HEK293 (cell line): ENCODE data around the gene IGF1R.
A peak's percentile ranks its signal among the peaks of the same experiment; 100 is the strongest.

Experiments used
- CTCF ChIA-PET: fragments of 350-600 bp; formaldehyde crosslinking; extraction: SDS; loops from one replicate; lab custom pipeline; 2021; ENCODE audit warnings: antibody characterized with exemption; lab: Yijun Ruan, JAX
- POLR2A ChIA-PET: fragments of 300-600 bp; formaldehyde crosslinking; extraction: SDS; loops from one replicate; lab custom pipeline; 2020; ENCODE audit warnings: antibody characterized with exemption, inconsistent platforms; lab: Yijun Ruan, JAX
- H3K27ac ChIP-seq: fragments of 200-500 bp; sonication (Bioruptor generic); 2 replicates; pipeline ENCODE4 v1.5.1; 2014; ENCODE audit warnings: low read depth, low read length, control low read depth, inconsistent platforms; ENCODE audit errors: extremely low read depth
- H3K36me3 ChIP-seq, 2 experiments: fragments of 200-500 bp in 1 of 2; sonication (Bioruptor generic) in 1 of 2; 1 replicate in 1 of 2; 2 replicates in 1 of 2; pipeline ENCODE4 v1.5.1; 2014 to 2017; ENCODE audit warnings: inconsistent platforms in 2 of 2, low read length in 2 of 2; ENCODE audit not compliant: control insufficient read depth in 2 of 2, insufficient read depth in 1 of 2
- H3K4me1 ChIP-seq: fragments of 200-500 bp; sonication (Bioruptor generic); 2 replicates; pipeline ENCODE4 v1.5.1; 2014; ENCODE audit warnings: mild to moderate bottlenecking, low read length, inconsistent platforms; ENCODE audit not compliant: control insufficient read depth, insufficient read depth
- H3K4me3 ChIP-seq: 2 replicates; pipeline ENCODE4 v1.5.1; 2011; ENCODE audit warnings: low read depth, mild to moderate bottlenecking, control low read depth, low read length, moderate library complexity
- H3K9me3 ChIP-seq: fragments of 200-500 bp; sonication (Bioruptor generic); 2 replicates; pipeline ENCODE4 v1.5.1; 2014; ENCODE audit warnings: low read depth, low read length, inconsistent platforms; ENCODE audit not compliant: control insufficient read depth, insufficient read depth
- BCL11A ChIP-seq: fragments of 450-650 bp; formaldehyde crosslinking; IDR thresholded peaks from 2 replicates; pipeline ENCODE4 v1.5.1; 2016; ENCODE audit warnings: low read depth, missing biosample characterization, missing genetic modification characterization
- GLI2 ChIP-seq: fragments of 450-650 bp; formaldehyde crosslinking; IDR thresholded peaks from 2 replicates; pipeline ENCODE4; 2017; ENCODE audit warnings: missing biosample characterization, missing genetic modification characterization, low read depth, borderline replicate concordance
- KLF10 ChIP-seq: fragments of 450-650 bp; IDR thresholded peaks from 2 replicates; pipeline ENCODE4 v1.5.1; 2018; ENCODE audit warnings: missing biosample characterization, mild to moderate bottlenecking, missing genetic modification characterization
- KLF8 ChIP-seq: fragments of 450-650 bp; formaldehyde crosslinking; IDR thresholded peaks from 2 replicates; pipeline ENCODE4 v1.5.1; 2016; ENCODE audit warnings: missing biosample characterization, missing genetic modification characterization
- KLF9 ChIP-seq: fragments of 450-650 bp; formaldehyde crosslinking; IDR thresholded peaks from 2 replicates; pipeline ENCODE4 v1.5.1; 2016; ENCODE audit warnings: missing biosample characterization, missing genetic modification characterization, low read depth
- MZF1 ChIP-seq: fragments of 450-650 bp; formaldehyde crosslinking; IDR thresholded peaks from 2 replicates; pipeline ENCODE4 v1.5.1; 2017; ENCODE audit warnings: missing biosample characterization, missing genetic modification characterization, borderline replicate concordance
- SP7 ChIP-seq: fragments of 450-650 bp; formaldehyde crosslinking; IDR thresholded peaks from 2 replicates; pipeline ENCODE4 v1.5.1; 2016; ENCODE audit warnings: missing biosample characterization, missing genetic modification characterization
- WT1 ChIP-seq: fragments of 450-650 bp; formaldehyde crosslinking; IDR thresholded peaks from 2 replicates; pipeline ENCODE4 v1.5.1; 2016; ENCODE audit warnings: missing biosample characterization, missing genetic modification characterization
- ZFP41 ChIP-seq: fragments of 450-650 bp; formaldehyde crosslinking; IDR thresholded peaks from 2 replicates; pipeline ENCODE4 v1.5.1; 2016; ENCODE audit warnings: missing biosample characterization, missing genetic modification characterization, borderline replicate concordance
- ZNF23 ChIP-seq: fragments of 450-650 bp; formaldehyde crosslinking; IDR thresholded peaks from 2 replicates; pipeline ENCODE4 v1.5.1; 2016; ENCODE audit warnings: missing biosample characterization, missing genetic modification characterization, borderline replicate concordance
- ZNF335 ChIP-seq: fragments of 450-650 bp; formaldehyde crosslinking; conservative IDR thresholded peaks from 2 replicates; pipeline ENCODE4 v1.5.1; 2016; ENCODE audit warnings: missing biosample characterization, missing genetic modification characterization
- ZNF341 ChIP-seq: fragments of 450-650 bp; formaldehyde crosslinking; IDR thresholded peaks from 2 replicates; pipeline ENCODE4; 2016; ENCODE audit warnings: low read depth, missing biosample characterization, missing genetic modification characterization
- ZNF366 ChIP-seq: fragments of 450-650 bp; formaldehyde crosslinking; conservative IDR thresholded peaks from 2 replicates; pipeline ENCODE4 v1.5.1; 2016; ENCODE audit warnings: missing biosample characterization, missing genetic modification characterization
- ZNF426 ChIP-seq: fragments of 450-650 bp; formaldehyde crosslinking; IDR thresholded peaks from 2 replicates; pipeline ENCODE4 v1.5.1; 2017; ENCODE audit warnings: missing biosample characterization, missing genetic modification characterization, mild to moderate bottlenecking, inconsistent platforms, moderate library complexity
- ZNF530 ChIP-seq: fragments of 450-650 bp; formaldehyde crosslinking; IDR thresholded peaks from 2 replicates; pipeline ENCODE4 v1.5.1; 2016; ENCODE audit warnings: low read depth, missing biosample characterization, missing genetic modification characterization
- ZNF571 ChIP-seq: fragments of 450-650 bp; formaldehyde crosslinking; IDR thresholded peaks from 2 replicates; pipeline ENCODE4 v1.5.0; 2017; ENCODE audit warnings: missing biosample characterization, missing genetic modification characterization
- ZNF660 ChIP-seq: fragments of 450-650 bp; IDR thresholded peaks from 2 replicates; pipeline ENCODE4 v1.5.1; 2018; ENCODE audit warnings: missing biosample characterization, mild to moderate bottlenecking, missing genetic modification characterization
- ZNF664 ChIP-seq: fragments of 450-650 bp; formaldehyde crosslinking; IDR thresholded peaks from 2 replicates; pipeline ENCODE4 v1.5.1; 2016; ENCODE audit warnings: missing biosample characterization, missing genetic modification characterization
- ZNF843 ChIP-seq: fragments of 450-650 bp; formaldehyde crosslinking; IDR thresholded peaks from 2 replicates; pipeline ENCODE4 v1.5.1; 2016; ENCODE audit warnings: missing biosample characterization, missing genetic modification characterization
- ZSCAN16 ChIP-seq: fragments of 450-650 bp; formaldehyde crosslinking; IDR thresholded peaks from 2 replicates; pipeline ENCODE4 v1.5.1; 2016; ENCODE audit warnings: missing biosample characterization, missing genetic modification characterization
- TF ChIP-seq, protein P1 (sequence below): fragments of 450-650 bp; formaldehyde crosslinking; IDR thresholded peaks from 2 replicates; pipeline ENCODE4 v1.5.1; 2016; ENCODE audit warnings: missing biosample characterization, missing genetic modification characterization
- TF ChIP-seq, protein P2 (sequence below): fragments of 450-650 bp; formaldehyde crosslinking; IDR thresholded peaks from 2 replicates; pipeline ENCODE4 v1.5.1; 2016; ENCODE audit warnings: missing biosample characterization, missing genetic modification characterization
- TF ChIP-seq, protein P3 (sequence below): fragments of 450-650 bp; formaldehyde crosslinking; IDR thresholded peaks from 2 replicates; pipeline ENCODE4 v1.5.1; 2017; ENCODE audit warnings: missing biosample characterization, missing genetic modification characterization
- TF ChIP-seq, protein P4 (sequence below): fragments of 450-650 bp; formaldehyde crosslinking; IDR thresholded peaks from 2 replicates; pipeline ENCODE4 v1.5.1; 2017; ENCODE audit warnings: missing biosample characterization, missing genetic modification characterization

The IGF1R gene

DNA sequence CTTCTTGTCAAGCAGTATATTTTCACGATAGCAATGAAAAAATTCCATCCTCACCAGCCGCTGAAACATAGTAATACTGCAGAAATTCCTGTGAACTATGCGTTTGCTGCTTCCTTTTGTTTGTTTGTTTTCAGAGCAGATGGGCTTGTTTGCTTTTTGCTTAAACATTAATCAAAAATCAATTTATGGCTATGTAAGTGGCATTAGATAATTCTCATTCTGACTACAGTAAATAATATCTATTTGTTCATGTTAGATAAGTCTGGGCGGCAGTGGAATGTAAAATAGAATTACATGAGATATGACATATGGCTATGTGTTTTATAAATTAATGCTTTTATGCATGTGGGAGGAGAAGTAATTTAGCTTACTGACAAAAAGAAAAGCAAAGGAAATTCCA is 195.5 kb downstream of the IGF1R start:
- Histone ChIP-seq H3K36me3 (no peaks in the 10 kb centered on the region), H3K9me3 (no peaks in the 10 kb centered on the region), H3K4me1 (peaks cover 26% of the 10 kb centered on the region), H3K4me3 (no peak overlapping the region)
- ChIA-PET POLR2A (interaction anchor here (0.6 kb wide), 1 partner anchor 889 kb away, joined by 4 read pairs; the partner anchor contains the start of gene LYSMD4), CTCF (interaction anchor here (0.8 to 1.5 kb wide), 9 partner anchors 8 to 400 kb away, joined by 3 to 5 read pairs (median 3); no protein-coding TSS in a partner anchor)
- TF ChIP-seq ZNF530 (tag by site-specific recombination) (no peak), ZNF335 (tag by site-specific recombination) (no peak), ZNF664 (0 out of 2 replicates have a peak, but pooled peaks have one; percentile 12), WT1 (tag by site-specific recombination) (peak; percentile 72), GLI2 (0 out of 2 replicates have a peak, but pooled peaks have one; percentile 16), BCL11A (tag by site-specific recombination) (0 out of 2 replicates have a peak, but pooled peaks have one; percentile 49), ZNF843 (0 out of 2 replicates have a peak, but pooled peaks have one; percentile 26), ZNF23 (no peak), ZFP41 (tag by site-specific recombination) (no peak)
- TF ChIP-seq, protein P1, sequence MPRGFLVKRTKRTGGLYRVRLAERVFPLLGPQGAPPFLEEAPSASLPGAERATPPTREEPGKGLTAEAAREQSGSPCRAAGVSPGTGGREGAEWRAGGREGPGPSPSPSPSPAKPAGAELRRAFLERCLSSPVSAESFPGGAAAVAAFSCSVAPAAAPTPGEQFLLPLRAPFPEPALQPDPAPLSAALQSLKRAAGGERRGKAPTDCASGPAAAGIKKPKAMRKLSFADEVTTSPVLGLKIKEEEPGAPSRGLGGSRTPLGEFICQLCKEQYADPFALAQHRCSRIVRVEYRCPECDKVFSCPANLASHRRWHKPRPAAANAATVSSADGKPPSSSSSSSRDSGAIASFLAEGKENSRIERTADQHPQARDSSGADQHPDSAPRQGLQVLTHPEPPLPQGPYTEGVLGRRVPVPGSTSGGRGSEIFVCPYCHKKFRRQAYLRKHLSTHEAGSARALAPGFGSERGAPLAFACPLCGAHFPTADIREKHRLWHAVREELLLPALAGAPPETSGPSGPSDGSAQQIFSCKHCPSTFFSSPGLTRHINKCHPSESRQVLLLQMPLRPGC = peak; percentile 66; the same call in 1 of the 2 replicates
- TF ChIP-seq, protein P2, sequence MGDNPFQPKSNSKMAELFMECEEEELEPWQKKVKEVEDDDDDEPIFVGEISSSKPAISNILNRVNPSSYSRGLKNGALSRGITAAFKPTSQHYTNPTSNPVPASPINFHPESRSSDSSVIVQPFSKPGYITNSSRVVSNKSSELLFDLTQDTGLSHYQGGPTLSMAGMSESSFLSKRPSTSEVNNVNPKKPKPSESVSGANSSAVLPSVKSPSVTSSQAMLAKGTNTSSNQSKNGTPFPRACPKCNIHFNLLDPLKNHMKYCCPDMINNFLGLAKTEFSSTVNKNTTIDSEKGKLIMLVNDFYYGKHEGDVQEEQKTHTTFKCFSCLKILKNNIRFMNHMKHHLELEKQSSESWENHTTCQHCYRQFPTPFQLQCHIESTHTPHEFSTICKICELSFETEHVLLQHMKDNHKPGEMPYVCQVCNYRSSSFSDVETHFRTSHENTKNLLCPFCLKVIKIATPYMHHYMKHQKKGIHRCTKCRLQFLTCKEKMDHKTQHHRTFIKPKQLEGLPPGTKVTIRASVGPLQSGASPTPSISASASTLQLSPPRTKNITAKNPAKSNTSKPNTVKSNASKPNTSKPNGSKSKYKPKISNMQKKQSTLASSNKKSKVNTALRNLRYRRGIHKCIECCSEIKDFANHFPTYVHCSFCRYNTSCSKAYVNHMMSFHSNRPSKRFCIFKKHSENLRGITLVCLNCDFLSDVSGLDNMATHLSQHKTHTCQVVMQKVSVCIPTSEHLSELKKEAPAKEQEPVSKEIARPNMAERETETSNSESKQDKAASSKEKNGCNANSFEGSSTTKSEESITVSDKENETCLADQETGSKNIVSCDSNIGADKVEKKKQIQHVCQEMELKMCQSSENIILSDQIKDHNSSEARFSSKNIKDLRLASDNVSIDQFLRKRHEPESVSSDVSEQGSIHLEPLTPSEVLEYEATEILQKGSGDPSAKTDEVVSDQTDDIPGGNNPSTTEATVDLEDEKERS (tag by site-specific recombination) = no peak
- TF ChIP-seq, all 188 proteins: peak for 6
- no peak overlapping the region for H3K27ac ChIP-seq

DNA sequence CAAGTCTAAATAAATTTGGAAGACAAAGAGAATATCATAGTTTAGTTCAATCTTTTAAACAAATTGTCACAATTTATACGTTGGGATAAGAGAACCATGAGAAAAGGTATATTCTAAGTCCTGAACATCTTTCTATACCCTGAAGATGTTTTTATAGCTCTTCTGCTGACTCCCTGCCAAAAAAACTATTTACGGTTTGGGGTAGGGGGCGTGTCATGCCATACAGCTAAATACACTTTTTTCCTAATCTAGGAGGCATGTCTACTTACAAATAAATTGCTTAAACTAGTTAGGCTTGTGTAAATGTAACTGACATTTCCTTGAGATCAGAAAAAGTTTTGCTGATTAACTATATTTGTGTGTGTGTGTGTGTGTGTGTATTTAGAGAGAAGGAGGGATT is 195.9 kb downstream of the IGF1R start:
- POLR2A ChIA-PET = interaction anchor here (0.6 kb wide), 1 partner anchor 889 kb away, joined by 4 read pairs; the partner anchor contains the start of gene LYSMD4
- TF ChIP-seq ZNF426 (tag by site-specific recombination) (no peak), ZNF660 (tag by site-specific recombination) (peak; percentile 76; the same call in 1 of the 2 replicates), KLF8 (tag by site-specific recombination) (no peak), KLF10 (peak; percentile 49; the same call in 1 of the 2 replicates), ZSCAN16 (tag by site-specific recombination) (no peak), SP7 (tag by site-specific recombination) (no peak), KLF9 (peak; percentile 32; the same call in 1 of the 2 replicates), MZF1 (tag by site-specific recombination) (no peak), ZNF341 (peak; percentile 57), ZNF571 (tag by site-specific recombination) (no peak), ZNF366 (tag by site-specific recombination) (no peak)
- TF ChIP-seq, protein P3, sequence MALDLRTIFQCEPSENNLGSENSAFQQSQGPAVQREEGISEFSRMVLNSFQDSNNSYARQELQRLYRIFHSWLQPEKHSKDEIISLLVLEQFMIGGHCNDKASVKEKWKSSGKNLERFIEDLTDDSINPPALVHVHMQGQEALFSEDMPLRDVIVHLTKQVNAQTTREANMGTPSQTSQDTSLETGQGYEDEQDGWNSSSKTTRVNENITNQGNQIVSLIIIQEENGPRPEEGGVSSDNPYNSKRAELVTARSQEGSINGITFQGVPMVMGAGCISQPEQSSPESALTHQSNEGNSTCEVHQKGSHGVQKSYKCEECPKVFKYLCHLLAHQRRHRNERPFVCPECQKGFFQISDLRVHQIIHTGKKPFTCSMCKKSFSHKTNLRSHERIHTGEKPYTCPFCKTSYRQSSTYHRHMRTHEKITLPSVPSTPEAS (tag by site-specific recombination) = 0 out of 2 replicates have a peak, but pooled peaks have one; percentile 32
- TF ChIP-seq, protein P1 = no peak
- TF ChIP-seq, protein P4, sequence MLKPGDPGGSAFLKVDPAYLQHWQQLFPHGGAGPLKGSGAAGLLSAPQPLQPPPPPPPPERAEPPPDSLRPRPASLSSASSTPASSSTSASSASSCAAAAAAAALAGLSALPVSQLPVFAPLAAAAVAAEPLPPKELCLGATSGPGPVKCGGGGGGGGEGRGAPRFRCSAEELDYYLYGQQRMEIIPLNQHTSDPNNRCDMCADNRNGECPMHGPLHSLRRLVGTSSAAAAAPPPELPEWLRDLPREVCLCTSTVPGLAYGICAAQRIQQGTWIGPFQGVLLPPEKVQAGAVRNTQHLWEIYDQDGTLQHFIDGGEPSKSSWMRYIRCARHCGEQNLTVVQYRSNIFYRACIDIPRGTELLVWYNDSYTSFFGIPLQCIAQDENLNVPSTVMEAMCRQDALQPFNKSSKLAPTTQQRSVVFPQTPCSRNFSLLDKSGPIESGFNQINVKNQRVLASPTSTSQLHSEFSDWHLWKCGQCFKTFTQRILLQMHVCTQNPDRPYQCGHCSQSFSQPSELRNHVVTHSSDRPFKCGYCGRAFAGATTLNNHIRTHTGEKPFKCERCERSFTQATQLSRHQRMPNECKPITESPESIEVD (tag by site-specific recombination) = peak; percentile 93
- TF ChIP-seq, all 188 proteins: peak for 6
- Histone ChIP-seq H3K9me3 (no peaks in the 10 kb centered on the region), H3K4me1 (peaks cover 26% of the 10 kb centered on the region), H3K36me3 (no peaks in the 10 kb centered on the region), H3K4me3 (no peak overlapping the region), H3K27ac (no peak overlapping the region)
- CTCF ChIA-PET = interaction anchor here (0.7 to 1.5 kb wide), 12 partner anchors 8 to 406 kb away, joined by 3 to 5 read pairs (median 3); no protein-coding TSS in a partner anchor
